ENCODE measurements around the gene ZNRF2. TPM values are rescaled to one million over a fixed set of nuclear protein-coding genes. Genes with fewer than 3 reads are reported as not detected.

ZNRF2 gene
- total RNA-seq, 1 experiment from 2014 or later, result 25.8 TPM

DNA sequence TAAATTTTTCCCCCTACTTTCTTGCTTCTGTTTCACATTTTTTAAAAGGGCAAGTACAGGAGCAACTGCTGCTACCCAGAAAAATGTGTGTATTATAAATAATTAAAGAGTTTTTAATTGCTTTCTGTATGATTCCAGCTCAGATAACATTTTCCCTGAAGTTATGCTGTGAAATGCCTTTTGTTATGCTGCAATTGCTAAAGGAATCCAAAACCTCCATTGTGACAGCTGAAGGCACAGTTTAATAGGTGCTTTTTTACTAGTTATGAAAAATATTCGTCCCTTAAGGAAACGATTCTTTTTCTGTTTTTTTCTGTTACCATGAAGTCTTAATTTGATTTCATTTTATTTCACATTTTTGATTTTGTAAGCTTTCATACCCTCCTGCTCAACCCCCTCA lies 83.2 kb downstream of the ZNRF2 start:
- TF ChIP-seq, protein P1, sequence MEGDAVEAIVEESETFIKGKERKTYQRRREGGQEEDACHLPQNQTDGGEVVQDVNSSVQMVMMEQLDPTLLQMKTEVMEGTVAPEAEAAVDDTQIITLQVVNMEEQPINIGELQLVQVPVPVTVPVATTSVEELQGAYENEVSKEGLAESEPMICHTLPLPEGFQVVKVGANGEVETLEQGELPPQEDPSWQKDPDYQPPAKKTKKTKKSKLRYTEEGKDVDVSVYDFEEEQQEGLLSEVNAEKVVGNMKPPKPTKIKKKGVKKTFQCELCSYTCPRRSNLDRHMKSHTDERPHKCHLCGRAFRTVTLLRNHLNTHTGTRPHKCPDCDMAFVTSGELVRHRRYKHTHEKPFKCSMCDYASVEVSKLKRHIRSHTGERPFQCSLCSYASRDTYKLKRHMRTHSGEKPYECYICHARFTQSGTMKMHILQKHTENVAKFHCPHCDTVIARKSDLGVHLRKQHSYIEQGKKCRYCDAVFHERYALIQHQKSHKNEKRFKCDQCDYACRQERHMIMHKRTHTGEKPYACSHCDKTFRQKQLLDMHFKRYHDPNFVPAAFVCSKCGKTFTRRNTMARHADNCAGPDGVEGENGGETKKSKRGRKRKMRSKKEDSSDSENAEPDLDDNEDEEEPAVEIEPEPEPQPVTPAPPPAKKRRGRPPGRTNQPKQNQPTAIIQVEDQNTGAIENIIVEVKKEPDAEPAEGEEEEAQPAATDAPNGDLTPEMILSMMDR (IDR thresholded peaks at IDR 0.05; ENCODE audit: unreplicated experiment), result no peak
- no peaks in the 10 kb centered on the region for H3K9me3 Mint-ChIP-seq (ENCODE audit: low read depth, unreplicated experiment)
- no peaks in the 10 kb centered on the region for H3K4me1 Mint-ChIP-seq (ENCODE audit: low read depth, unreplicated experiment)
- H3K36me3 Mint-ChIP-seq (ENCODE audit: insufficient read depth, unreplicated experiment), result no peaks in the 10 kb centered on the region
- no TSS peak for BruUV-seq (replicated peaks)
- intact Hi-C loops (cut with micrococcal nuclease; ENCODE audit: unreplicated experiment), result loop anchor here (5.0 kb wide), 2 partner anchors 35 to 215 kb away; no protein-coding TSS in a partner anchor
- H3K4me3 Mint-ChIP-seq (ENCODE audit: low read depth, unreplicated experiment), result no peak overlapping the region
- CTCF ChIA-PET, result no interaction called here
- no peak overlapping the region for H3K27ac Mint-ChIP-seq (ENCODE audit: unreplicated experiment)
- no peaks in the 10 kb centered on the region for H3K27me3 Mint-ChIP-seq (ENCODE audit: unreplicated experiment)
- no peak for DNase-seq

- no peaks in the 10 kb centered on the region for H3K27me3 Mint-ChIP-seq (ENCODE audit: unreplicated experiment)
- no peaks in the 10 kb centered on the region for H3K4me1 Mint-ChIP-seq (ENCODE audit: low read depth, unreplicated experiment)
- CTCF ChIA-PET, result interaction anchor here (1.2 kb wide), 1 partner anchor 10 kb away, joined by 4 read pairs; no protein-coding TSS in a partner anchor
- H3K27ac Mint-ChIP-seq (ENCODE audit: unreplicated experiment), result no peak overlapping the region
- no peak overlapping the region for H3K4me3 Mint-ChIP-seq (ENCODE audit: low read depth, unreplicated experiment)
- DNase-seq, result no peak
- no TSS peak for BruUV-seq (replicated peaks)
- no peaks in the 10 kb centered on the region for H3K9me3 Mint-ChIP-seq (ENCODE audit: low read depth, unreplicated experiment)
- intact Hi-C loops (cut with micrococcal nuclease; ENCODE audit: unreplicated experiment), result loop anchor here (5.0 kb wide), 2 partner anchors 32 to 212 kb away; no protein-coding TSS in a partner anchor
- TF ChIP-seq, protein P1 (IDR thresholded peaks at IDR 0.05; ENCODE audit: unreplicated experiment), result no peak
- no peaks in the 10 kb centered on the region for H3K36me3 Mint-ChIP-seq (ENCODE audit: insufficient read depth, unreplicated experiment)
Measured at GRCh38 chr7:30369879-30370278, 85.5 kb downstream of the ZNRF2 start.

GRCh38 chr7:30371321-30371720 lies 86.9 kb downstream of the ZNRF2 start:
- TF ChIP-seq, protein P1 (IDR thresholded peaks at IDR 0.05; ENCODE audit: unreplicated experiment), result no peak
- H3K4me1 Mint-ChIP-seq (ENCODE audit: low read depth, unreplicated experiment), result no peaks in the 10 kb centered on the region
- H3K27me3 Mint-ChIP-seq (ENCODE audit: unreplicated experiment), result no peaks in the 10 kb centered on the region
- CTCF ChIA-PET, result interaction anchor here (1.0 to 1.8 kb wide), 2 partner anchors 8 to 27 kb away, joined by 4 read pairs; no protein-coding TSS in a partner anchor
- intact Hi-C loops (cut with micrococcal nuclease; ENCODE audit: unreplicated experiment), result no loop called here
- H3K27ac Mint-ChIP-seq (ENCODE audit: unreplicated experiment), result no peak overlapping the region
- DNase-seq, result no peak
- BruUV-seq (replicated peaks), result no TSS peak
- H3K4me3 Mint-ChIP-seq (ENCODE audit: low read depth, unreplicated experiment), result no peak overlapping the region
- no peaks in the 10 kb centered on the region for H3K36me3 Mint-ChIP-seq (ENCODE audit: insufficient read depth, unreplicated experiment)
- no peaks in the 10 kb centered on the region for H3K9me3 Mint-ChIP-seq (ENCODE audit: low read depth, unreplicated experiment)

DNA sequence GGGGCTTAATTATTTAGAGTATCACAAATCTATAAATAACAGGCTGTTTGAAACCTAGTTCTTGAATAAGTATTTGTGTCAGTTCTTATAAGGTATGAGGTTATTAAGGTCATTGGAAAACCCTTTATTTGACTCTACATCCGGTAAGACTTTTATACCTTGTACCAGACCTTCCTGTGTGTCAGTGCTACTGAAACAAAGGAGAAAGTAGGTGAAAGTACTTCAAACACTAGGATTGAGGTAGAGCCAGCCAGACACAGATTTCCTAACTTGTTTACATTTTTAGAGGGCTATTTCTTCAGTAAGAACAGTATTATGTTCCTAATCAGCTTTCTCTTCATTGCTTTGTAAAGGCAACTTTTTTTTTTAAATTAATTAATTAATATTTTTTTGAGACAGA lies 93.9 kb downstream of the ZNRF2 start:
- Mint-ChIP-seq H3K27ac (ENCODE audit: unreplicated experiment) (no peak overlapping the region), H3K9me3 (ENCODE audit: low read depth, unreplicated experiment) (peaks cover 3% of the 10 kb centered on the region), H3K4me3 (ENCODE audit: low read depth, unreplicated experiment) (no peak overlapping the region), H3K27me3 (ENCODE audit: unreplicated experiment) (no peaks in the 10 kb centered on the region), H3K4me1 (ENCODE audit: low read depth, unreplicated experiment) (peaks cover 17% of the 10 kb centered on the region), H3K36me3 (ENCODE audit: insufficient read depth, unreplicated experiment) (no peaks in the 10 kb centered on the region)
- DNase-seq, result no peak
- TF ChIP-seq, protein P1 (IDR thresholded peaks at IDR 0.05; ENCODE audit: unreplicated experiment), result no peak
- BruUV-seq (replicated peaks), result no TSS peak
- CTCF ChIA-PET, result no interaction called here
- intact Hi-C loops (cut with micrococcal nuclease; ENCODE audit: unreplicated experiment), result no loop called here

Measured in Calu3 (cell line).